ENCODE results near the gene ELF1. TPM values are rescaled to one million over a fixed set of nuclear protein-coding genes. Genes with fewer than 3 reads are reported as not detected.
"Not testable (repeated sequence)": the region's sequence is repeated elsewhere in the genome, so short reads cannot be mapped to it uniquely, and the experiment has no call there.

The ELF1 gene
- total and polyA plus RNA-seq, 2 of the 8 experiments (the other 6 are each of a cell fraction or from before 2014, with no cell fraction given) = 5.6 to 18.2 TPM

DNA sequence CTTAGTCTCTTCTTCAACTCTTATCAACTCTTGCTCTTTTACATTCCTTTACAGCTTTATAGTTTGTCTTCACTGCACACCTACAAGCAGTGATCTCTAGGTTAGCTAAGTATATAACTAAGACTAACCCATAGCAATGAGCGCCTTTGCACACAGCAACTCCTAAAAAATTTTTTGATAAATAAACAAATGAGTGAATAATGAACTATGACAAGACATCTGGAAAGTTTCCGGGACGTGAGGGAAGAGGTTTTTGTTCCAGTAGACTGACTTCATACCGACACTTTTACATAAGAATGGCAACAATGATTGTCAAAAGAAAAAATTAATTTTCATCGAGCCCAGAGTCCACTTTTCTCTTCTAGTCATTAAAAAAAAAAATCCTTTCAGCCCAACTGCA is 98.3 kb downstream of the ELF1 start (continued):
- TF ChIP-seq, protein P1, sequence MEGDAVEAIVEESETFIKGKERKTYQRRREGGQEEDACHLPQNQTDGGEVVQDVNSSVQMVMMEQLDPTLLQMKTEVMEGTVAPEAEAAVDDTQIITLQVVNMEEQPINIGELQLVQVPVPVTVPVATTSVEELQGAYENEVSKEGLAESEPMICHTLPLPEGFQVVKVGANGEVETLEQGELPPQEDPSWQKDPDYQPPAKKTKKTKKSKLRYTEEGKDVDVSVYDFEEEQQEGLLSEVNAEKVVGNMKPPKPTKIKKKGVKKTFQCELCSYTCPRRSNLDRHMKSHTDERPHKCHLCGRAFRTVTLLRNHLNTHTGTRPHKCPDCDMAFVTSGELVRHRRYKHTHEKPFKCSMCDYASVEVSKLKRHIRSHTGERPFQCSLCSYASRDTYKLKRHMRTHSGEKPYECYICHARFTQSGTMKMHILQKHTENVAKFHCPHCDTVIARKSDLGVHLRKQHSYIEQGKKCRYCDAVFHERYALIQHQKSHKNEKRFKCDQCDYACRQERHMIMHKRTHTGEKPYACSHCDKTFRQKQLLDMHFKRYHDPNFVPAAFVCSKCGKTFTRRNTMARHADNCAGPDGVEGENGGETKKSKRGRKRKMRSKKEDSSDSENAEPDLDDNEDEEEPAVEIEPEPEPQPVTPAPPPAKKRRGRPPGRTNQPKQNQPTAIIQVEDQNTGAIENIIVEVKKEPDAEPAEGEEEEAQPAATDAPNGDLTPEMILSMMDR (IDR thresholded peaks at IDR 0.05; ENCODE audit: control extremely low read depth in 1 of 3, insufficient read depth in 1 of 3, low read depth in 1 of 3, low read length in 3 of 3) = no peak
- no peak for TF ChIP-seq TBP (IDR thresholded peaks at IDR 0.05; ENCODE audit: low read depth, low read length)
- no peak for TF ChIP-seq GTF2F1 (IDR thresholded peaks at IDR 0.05; ENCODE audit: borderline replicate concordance, low read depth, low read length)
- TF ChIP-seq SUZ12 (IDR thresholded peaks at IDR 0.05; ENCODE audit: low read length) = no peak
- TF ChIP-seq, protein P2, sequence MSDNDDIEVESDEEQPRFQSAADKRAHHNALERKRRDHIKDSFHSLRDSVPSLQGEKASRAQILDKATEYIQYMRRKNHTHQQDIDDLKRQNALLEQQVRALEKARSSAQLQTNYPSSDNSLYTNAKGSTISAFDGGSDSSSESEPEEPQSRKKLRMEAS (IDR thresholded peaks at IDR 0.05) = no peak
- TF ChIP-seq EZH2 (IDR thresholded peaks at IDR 0.05; ENCODE audit: low read depth, low read length, severe bottlenecking) = no peak
- no peak for TF ChIP-seq KDM4A (IDR thresholded peaks at IDR 0.05; ENCODE audit: low read depth, low read length, severe bottlenecking)

DNA sequence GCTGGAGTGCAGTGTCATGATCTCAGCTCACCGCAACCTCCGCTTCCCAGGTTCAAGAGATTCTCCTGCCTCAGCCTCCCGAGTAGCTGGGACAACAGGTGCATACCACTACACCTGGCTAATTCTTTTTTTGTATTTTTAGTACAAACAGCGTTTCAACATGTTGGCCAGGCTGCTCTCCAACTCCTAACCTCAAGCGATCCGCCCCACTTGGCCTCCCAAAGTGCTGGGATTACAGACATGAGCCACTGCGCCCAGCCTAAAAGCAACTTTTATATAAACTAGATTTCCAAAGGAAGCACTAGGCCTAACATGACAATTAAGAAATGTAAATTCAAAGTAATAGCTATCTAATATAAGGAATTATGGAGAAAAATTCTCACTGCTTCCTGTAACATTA is 99.2 kb downstream of the ELF1 start:
- H2BK20ac ChIP-seq (ENCODE audit: low read length); H4K8ac ChIP-seq (ENCODE audit: extremely low read depth, insufficient read depth, low read length); H3K4me3 ChIP-seq (ENCODE audit: extremely low read depth in 1 of 4, insufficient read depth in 2 of 4, low read depth in 3 of 4, low read length in 4 of 4); H3K18ac ChIP-seq (ENCODE audit: extremely low read depth, low read length); H3K4me2 ChIP-seq (ENCODE audit: insufficient read depth in 1 of 2, low read depth in 2 of 2, low read length in 2 of 2); H2BK12ac ChIP-seq (ENCODE audit: low read depth, low read length); H4K91ac ChIP-seq (replicated peaks; ENCODE audit: insufficient read length, low read length); DNase-seq (ENCODE audit: low read depth in 1 of 2, low spot score in 2 of 2); H3K79me2 ChIP-seq (ENCODE audit: control insufficient read depth in 1 of 2, insufficient read depth in 2 of 2, low read length in 2 of 2); H3K4ac ChIP-seq (replicated peaks; ENCODE audit: insufficient read length, low read depth, low read length); POLR2A ChIA-PET (ENCODE audit: partially characterized antibody); H3K79me1 ChIP-seq (ENCODE audit: low read depth, low read length); FAIRE-seq; H3K56ac ChIP-seq (replicated peaks; ENCODE audit: insufficient read length, low read depth, low read length); H4K5ac ChIP-seq (ENCODE audit: insufficient read length, low read depth, low read length); H2BK120ac ChIP-seq (replicated peaks; ENCODE audit: low read depth, low read length); H3K27ac ChIP-seq (ENCODE audit: low read depth, low read length); H2BK5ac ChIP-seq (ENCODE audit: low read depth, low read length); H3K4me1 ChIP-seq (replicated peaks in 1 of 4; ENCODE audit: control insufficient read depth in 3 of 4, insufficient read depth in 4 of 4, low read length in 3 of 4); H3K27me3 ChIP-seq (replicated peaks in 1 of 4; ENCODE audit: control insufficient read depth in 3 of 4, extremely low read depth in 1 of 4, insufficient read depth in 3 of 4, low read length in 3 of 4); H3K23ac ChIP-seq (ENCODE audit: insufficient read length); H3K9me3 ChIP-seq (ENCODE audit: insufficient read depth in 2 of 2, low read depth in 1 of 2, low read length in 1 of 2); H4K20me1 ChIP-seq (replicated peaks in 1 of 2; ENCODE audit: control insufficient read depth in 1 of 2, insufficient read depth in 2 of 2, low read length in 2 of 2); H2AFZ ChIP-seq (ENCODE audit: low read length); H3K14ac ChIP-seq (ENCODE audit: insufficient read length); H3K9ac ChIP-seq (replicated peaks in 1 of 4; ENCODE audit: extremely low read depth in 1 of 4, low read depth in 3 of 4, low read length in 3 of 4); H3K36me3 ChIP-seq (ENCODE audit: control insufficient read depth in 2 of 4, insufficient read depth in 4 of 4, low read length in 3 of 4); H2AK5ac ChIP-seq (ENCODE audit: low read depth, low read length); H2BK15ac ChIP-seq (ENCODE audit: low read length); H3K23me2 ChIP-seq (ENCODE audit: low read depth, low read length): not testable (repeated sequence)
- CTCF ChIA-PET (ENCODE audit: partially characterized antibody) = interaction anchor here (0.7 to 1.4 kb wide), 3 partner anchors 16 to 143 kb away, joined by 3 to 5 read pairs (median 3); no protein-coding TSS in a partner anchor
- 82% methylated on average over 7 of the region's 7 CpGs; no CpG with 5 or more reads in 1 of the 2 experiments for WGBS, 2 experiments (ENCODE audit: extremely low coverage in 1 of 2, insufficient coverage in 1 of 2, insufficient read length in 1 of 2, insufficient replicate concordance in 2 of 2, low coverage in 1 of 2, low lambda C conversion rate in 2 of 2, missing lambda C conversion rate in 1 of 2)
